AG10803 (cell line): ENCODE results near the gene DDX24.

Source experiments
- DNase-seq: peaks from one replicate; pipeline ENCODE4 v3.0.0; 2010; ENCODE audit warnings: low read depth
- H3K4me3 ChIP-seq: 2 replicates; pipeline ENCODE4 v1.5.1; 2011; ENCODE audit warnings: mild to moderate bottlenecking, low read length, control low read depth
- TF ChIP-seq, protein P1 (sequence below): conservative IDR thresholded peaks from 2 replicates; pipeline ENCODE4 v1.5.1; 2011; ENCODE audit warnings: mild to moderate bottlenecking, low read length, control low read depth, inconsistent platforms

The DDX24 gene

DNA sequence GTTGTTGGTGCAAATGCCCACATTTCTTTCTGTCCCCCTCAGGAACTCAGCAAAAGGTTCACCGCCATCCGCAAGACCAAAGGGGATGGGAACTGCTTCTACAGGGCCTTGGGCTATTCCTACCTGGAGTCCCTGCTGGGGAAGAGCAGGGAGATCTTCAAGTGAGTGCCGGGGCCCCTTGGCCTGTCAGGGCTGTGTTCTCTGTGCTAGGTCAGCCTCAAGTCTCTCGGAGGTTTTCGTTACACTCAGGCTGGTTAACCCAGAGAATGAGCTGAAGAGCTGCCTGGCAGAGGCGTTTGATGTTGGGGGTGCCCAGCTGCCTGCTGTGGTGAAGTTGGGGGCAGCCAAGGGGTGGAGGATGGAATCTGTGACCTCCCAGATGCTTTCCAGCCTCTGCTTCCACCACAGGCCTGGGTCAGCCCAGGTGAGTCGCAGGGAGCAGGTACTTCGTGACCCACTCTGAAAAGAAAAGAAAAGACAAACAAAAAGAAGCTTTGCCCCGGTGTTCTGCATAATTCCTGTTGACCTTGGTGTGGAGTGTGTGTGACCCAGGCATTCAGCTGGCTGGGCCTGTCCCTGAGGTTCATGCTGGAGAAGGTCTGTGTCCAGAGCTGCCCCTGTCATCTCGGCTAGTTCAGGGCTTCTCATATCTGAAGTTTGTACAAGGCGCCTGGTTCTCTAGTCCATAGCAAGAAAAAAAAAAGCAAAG, 41.9 kb downstream of the DDX24 start:
- TF ChIP-seq, protein P1, sequence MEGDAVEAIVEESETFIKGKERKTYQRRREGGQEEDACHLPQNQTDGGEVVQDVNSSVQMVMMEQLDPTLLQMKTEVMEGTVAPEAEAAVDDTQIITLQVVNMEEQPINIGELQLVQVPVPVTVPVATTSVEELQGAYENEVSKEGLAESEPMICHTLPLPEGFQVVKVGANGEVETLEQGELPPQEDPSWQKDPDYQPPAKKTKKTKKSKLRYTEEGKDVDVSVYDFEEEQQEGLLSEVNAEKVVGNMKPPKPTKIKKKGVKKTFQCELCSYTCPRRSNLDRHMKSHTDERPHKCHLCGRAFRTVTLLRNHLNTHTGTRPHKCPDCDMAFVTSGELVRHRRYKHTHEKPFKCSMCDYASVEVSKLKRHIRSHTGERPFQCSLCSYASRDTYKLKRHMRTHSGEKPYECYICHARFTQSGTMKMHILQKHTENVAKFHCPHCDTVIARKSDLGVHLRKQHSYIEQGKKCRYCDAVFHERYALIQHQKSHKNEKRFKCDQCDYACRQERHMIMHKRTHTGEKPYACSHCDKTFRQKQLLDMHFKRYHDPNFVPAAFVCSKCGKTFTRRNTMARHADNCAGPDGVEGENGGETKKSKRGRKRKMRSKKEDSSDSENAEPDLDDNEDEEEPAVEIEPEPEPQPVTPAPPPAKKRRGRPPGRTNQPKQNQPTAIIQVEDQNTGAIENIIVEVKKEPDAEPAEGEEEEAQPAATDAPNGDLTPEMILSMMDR = no peak
- DNase-seq = no peak
- H3K4me3 ChIP-seq = no peak overlapping the region

DNA sequence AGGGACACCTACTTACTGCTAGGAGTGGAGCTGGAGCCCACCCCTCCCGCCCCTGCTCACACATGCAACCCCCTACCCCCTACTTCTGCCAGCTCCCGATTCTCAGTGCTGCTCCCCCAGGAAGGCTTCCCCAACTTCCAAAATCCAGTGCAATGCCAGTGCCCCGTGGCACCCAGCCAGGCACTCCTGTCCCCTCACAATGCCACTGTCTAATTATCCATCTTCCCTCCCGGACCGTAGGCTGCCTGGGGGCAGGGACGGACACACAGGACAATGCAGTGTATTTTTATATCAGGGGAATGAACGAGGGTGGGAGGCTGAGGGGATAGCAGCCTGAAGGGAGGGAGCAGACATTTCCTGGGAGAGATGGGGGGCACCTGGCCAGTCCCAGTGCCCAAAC, 42.5 kb downstream of the DDX24 start:
- TF ChIP-seq, protein P1 = no peak
- no peak for DNase-seq
- no peak overlapping the region for H3K4me3 ChIP-seq

DNA sequence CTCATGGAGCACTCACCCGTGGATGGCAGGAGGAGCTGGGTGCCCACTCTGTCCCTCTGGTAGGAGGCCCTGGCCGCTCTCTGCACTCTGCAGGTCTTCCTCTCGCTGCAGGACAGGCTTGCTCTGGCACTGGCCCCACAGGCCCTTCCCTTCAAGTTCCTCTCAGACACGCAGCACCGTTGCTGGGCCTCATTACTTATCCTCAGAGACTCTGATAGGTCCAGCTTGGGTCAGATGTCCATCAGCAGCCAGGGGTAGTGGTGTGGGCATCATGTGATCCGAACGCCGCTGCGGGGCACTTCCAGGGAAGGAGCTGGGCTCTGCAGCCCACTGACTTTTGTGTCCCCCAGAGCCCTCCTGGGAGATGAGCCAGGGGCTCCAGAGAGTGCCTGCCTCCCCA, 43.0 kb downstream of the DDX24 start:
- TF ChIP-seq, protein P1 = no peak
- DNase-seq = no peak
- H3K4me3 ChIP-seq = no peak overlapping the region

DNA sequence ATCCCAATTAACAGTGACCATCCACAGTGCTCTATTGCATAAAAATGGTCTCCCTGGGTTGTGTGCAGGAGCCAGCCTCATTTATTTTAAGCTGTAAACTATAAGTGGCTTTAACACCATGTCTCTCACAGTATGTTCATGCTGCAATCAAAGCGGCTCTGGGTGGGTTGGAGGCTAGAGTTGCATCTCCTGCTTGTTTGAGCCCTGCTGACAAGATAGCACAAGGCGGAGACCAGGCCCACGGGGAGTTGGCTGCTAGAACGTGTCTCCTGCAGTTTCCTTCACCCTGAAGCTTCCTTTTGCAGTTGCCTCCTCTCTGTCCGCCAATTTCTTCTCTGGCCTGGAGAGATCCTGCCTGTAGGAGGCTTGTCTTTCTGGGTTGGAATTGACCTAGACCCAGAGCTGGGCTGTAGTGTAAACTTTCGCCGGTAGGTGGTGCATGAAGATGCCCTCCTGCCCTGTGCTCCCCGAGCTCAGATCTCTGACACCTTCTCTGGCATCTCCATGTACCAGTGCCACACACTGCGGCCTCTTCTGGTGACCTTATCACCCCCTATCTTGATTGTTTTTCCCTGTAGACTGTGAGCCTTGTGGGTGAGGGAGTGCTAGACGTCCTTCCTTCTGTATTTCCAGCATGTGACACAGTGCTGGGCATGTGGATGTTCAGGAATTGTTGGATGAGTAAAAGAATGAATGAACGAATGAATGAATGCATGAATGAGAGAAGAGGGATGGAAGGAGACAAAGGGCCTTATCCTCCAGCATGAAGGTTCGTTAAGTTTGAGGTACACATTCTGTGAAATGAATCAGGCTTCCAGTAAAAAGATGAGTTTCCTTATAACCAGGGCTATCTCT, 44.5 kb downstream of the DDX24 start:
- DNase-seq = peak; percentile 65
- TF ChIP-seq, protein P1 = peak; percentile 90
- no peak overlapping the region for H3K4me3 ChIP-seq

DNA sequence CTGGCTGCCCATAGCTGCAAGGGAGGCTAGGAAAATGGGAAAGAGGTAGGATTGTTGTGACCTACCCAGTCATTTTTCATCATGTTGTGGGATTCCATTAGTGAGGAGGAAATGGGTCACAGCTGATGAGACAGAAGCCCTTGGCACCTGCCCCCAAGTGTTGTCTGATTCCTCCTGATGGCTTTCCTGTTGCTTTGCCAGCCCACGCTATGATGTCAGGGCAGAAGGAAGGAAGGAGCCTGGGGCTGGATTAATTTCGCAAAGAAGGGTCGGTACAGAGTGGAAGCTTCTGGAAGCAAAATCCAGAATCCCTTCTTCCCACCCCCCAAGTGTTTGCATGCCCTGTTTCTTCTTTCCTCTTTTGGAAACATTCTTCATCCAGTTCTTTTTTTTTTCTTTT, 46.1 kb downstream of the DDX24 start:
- H3K4me3 ChIP-seq = no peak overlapping the region
- no peak for DNase-seq
- TF ChIP-seq, protein P1 = no peak

DNA sequence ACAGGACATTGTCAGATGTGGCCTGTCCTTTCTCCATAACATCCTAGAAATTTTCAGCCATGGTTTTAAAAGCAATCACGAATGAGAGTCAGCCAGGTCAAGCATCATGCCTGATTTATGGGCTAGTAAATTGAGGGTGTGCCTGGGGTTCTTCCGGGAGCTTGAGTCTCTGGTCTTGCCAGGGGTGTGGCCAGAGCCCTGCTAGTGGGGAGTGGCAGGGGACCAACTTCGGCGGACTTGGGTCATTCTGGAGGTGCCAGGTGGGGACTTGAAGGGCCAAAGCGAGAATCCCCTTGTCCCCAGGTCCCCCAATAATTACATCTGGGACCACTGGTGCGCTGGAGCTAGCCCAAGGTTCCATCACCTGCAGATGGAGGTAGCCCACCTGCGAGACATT, 49.1 kb downstream of the DDX24 start:
- no peak for DNase-seq
- TF ChIP-seq, protein P1 = no peak
- H3K4me3 ChIP-seq = no peak overlapping the region
